ENCODE measurements around the gene ADCY2.

GRCh38 chr5:7610531-7611177, 214.7 kb downstream of the ADCY2 start:
- TF ChIP-seq CTCF (conservative IDR thresholded peaks at IDR 0.05; ENCODE audit: low read depth in 2 of 2) (no peak), EZH2 (IDR thresholded peaks at IDR 0.05; ENCODE audit: low read depth, unreplicated experiment) (no peak), POLR2AphosphoS5 (IDR thresholded peaks at IDR 0.05; ENCODE audit: low read depth) (no peak), REST (IDR thresholded peaks at IDR 0.05; ENCODE audit: unreplicated experiment) (no peak), JUNB (IDR thresholded peaks at IDR 0.05; ENCODE audit: unreplicated experiment) (no peak), EZH2phosphoT487 (IDR thresholded peaks at IDR 0.05; ENCODE audit: unreplicated experiment) (no peak)

Data from GM23338 (cell line).